GM21723 (cell line): ENCODE data around the gene KIF22.
A peak's percentile ranks its signal among the peaks of the same experiment; 100 is the strongest.
"Not testable (repeated sequence)": the region's sequence is repeated elsewhere in the genome, so short reads cannot be mapped to it uniquely, and the experiment has no call there.

Source experiments
- ATAC-seq: cut with Tn5 transposase; IDR thresholded peaks from one replicate; pipeline ENCODE4 v1.9.1; 2021; ENCODE audit warnings: mild to moderate bottlenecking, moderate library complexity; ENCODE audit not compliant: unreplicated experiment

The KIF22 gene

GRCh38 chr16:29790183-29790948, at the start of gene KIF22:
Gene KIF22 (plus strand): TSS chr16:29790751. CDS start chr16:29790760, 9 bp downstream.
- ATAC-seq, result peak; percentile 90

GRCh38 chr16:29742683-29743275, 47.8 kb upstream of the KIF22 start:
- ATAC-seq, result no peak

- no peak for ATAC-seq
These were observed 47.1 kb upstream of the KIF22 start for GRCh38 chr16:29743475-29743826.

GRCh38 chr16:29743827-29744531, 46.6 kb upstream of the KIF22 start:
- no peak for ATAC-seq

GRCh38 chr16:29744541-29745101, 45.9 kb upstream of the KIF22 start:
- ATAC-seq, result no peak

GRCh38 chr16:29745121-29745852, 45.3 kb upstream of the KIF22 start:
- peak; percentile 39 for ATAC-seq

GRCh38 chr16:29745853-29746345, 44.7 kb upstream of the KIF22 start, which contains the start of gene C16orf54:
Gene C16orf54 (minus strand): TSS chr16:29745990. CDS start chr16:29744951, 1,039 bp downstream.
- peak; percentile 78 for ATAC-seq

- ATAC-seq, result not testable (repeated sequence)
These were observed 44.0 kb upstream of the KIF22 start for GRCh38 chr16:29746518-29746917.

- no peak for ATAC-seq
These were observed 42.4 kb upstream of the KIF22 start for GRCh38 chr16:29747947-29748759.

- ATAC-seq, result not testable (repeated sequence)
These were observed 41.8 kb upstream of the KIF22 start for GRCh38 chr16:29748760-29749149.

GRCh38 chr16:29753516-29753915, 37.0 kb upstream of the KIF22 start:
- no peak for ATAC-seq

- no peak for ATAC-seq
These were observed 33.9 kb upstream of the KIF22 start for GRCh38 chr16:29756654-29757053.

GRCh38 chr16:29757086-29757485, 33.5 kb upstream of the KIF22 start:
- ATAC-seq, result not testable (repeated sequence)

- no peak for ATAC-seq
These were observed 32.5 kb upstream of the KIF22 start for GRCh38 chr16:29757950-29758466.

- ATAC-seq, result no peak
These were observed 29.8 kb upstream of the KIF22 start for GRCh38 chr16:29760567-29761279.

GRCh38 chr16:29761280-29761651, 29.3 kb upstream of the KIF22 start:
- not testable (repeated sequence) for ATAC-seq

- ATAC-seq, result no peak
These were observed 28.7 kb upstream of the KIF22 start for GRCh38 chr16:29761882-29762281.

- no peak for ATAC-seq
These were observed 27.2 kb upstream of the KIF22 start for GRCh38 chr16:29763326-29763725.
